Nephron (organoid): ENCODE data around the gene LGALS7.

Experiments used
- H3K27ac Mint-ChIP-seq, 3 experiments: 2 replicates each; pipeline ENCODE4 v1.8.0; 2020; ENCODE audit warnings: mixed read lengths in 3 of 3, mild to moderate bottlenecking in 2 of 3, moderate library complexity in 1 of 3
- H3K27me3 Mint-ChIP-seq: 2 replicates; pipeline ENCODE4 v1.8.0; 2021; ENCODE audit warnings: low read depth, mild to moderate bottlenecking, moderate library complexity, mixed read lengths
- H3K36me3 Mint-ChIP-seq: 2 replicates; pipeline ENCODE4 v1.8.0; 2020; ENCODE audit warnings: low read depth, mixed read lengths
- H3K4me1 Mint-ChIP-seq: 2 replicates; pipeline ENCODE4 v1.8.0; 2020; ENCODE audit warnings: mixed read lengths
- H3K4me3 Mint-ChIP-seq, 3 experiments: 2 replicates each; pipeline ENCODE4 v1.8.0; 2020; ENCODE audit warnings: mild to moderate bottlenecking in 3 of 3, mixed read lengths in 3 of 3, moderate library complexity in 2 of 3
- H3K9me3 Mint-ChIP-seq: 2 replicates; pipeline ENCODE4 v1.8.0; 2020; ENCODE audit warnings: mixed read lengths
- CTCF ChIP-seq, 3 experiments: fragments of 200-600 bp; sonication (generic); IDR thresholded peaks; one replicate each; pipeline ENCODE4 v1.5.0; 2021; ENCODE audit warnings: antibody characterized with exemption in 3 of 3; ENCODE audit not compliant: unreplicated experiment in 3 of 3

Gene LGALS7

DNA sequence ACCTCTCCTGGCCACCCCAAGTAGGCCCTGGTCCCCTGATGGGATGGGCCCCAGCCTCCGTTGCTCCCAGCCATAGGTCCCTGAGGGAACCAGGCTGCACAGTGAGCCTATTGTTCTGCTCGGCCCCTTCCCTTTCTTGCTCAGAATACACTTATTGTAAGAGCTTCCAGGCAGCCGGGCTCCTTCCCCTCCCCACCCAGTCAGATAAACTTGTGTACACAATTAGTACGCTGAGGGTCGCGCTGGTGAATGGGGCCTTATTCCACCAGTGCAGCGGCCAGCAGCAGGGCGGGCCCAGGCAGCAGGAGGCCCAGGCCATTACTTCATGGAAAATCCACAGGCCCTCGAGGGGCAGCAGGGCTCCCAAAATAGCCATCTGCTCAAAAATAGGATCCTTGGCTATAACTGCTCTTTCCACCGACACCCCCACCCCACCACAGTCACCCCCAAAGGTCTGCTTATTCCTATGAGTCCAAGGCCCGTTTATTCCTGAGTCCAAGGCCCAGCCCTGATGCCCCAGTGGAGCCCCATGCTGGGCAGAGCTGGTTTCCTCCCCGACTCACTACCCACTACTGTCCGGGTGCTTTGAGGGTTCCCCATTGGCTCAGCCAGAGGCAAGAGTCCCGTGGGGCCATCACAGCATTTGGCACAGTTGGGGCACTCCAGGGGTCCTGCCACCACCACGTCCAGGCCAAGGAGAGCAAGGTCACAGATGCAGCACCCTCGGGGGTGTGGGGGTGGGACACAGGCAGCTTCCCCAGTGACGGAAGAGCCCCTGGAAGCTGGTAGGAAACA lies 51.1 kb downstream of the LGALS7 start:
- Mint-ChIP-seq H3K4me3 (no peak overlapping the region), H3K36me3 (peaks cover 41% of the 10 kb centered on the region)
- no peak for TF ChIP-seq CTCF (IDR thresholded peaks at IDR 0.05; ENCODE audit: unreplicated experiment in 3 of 3)

DNA sequence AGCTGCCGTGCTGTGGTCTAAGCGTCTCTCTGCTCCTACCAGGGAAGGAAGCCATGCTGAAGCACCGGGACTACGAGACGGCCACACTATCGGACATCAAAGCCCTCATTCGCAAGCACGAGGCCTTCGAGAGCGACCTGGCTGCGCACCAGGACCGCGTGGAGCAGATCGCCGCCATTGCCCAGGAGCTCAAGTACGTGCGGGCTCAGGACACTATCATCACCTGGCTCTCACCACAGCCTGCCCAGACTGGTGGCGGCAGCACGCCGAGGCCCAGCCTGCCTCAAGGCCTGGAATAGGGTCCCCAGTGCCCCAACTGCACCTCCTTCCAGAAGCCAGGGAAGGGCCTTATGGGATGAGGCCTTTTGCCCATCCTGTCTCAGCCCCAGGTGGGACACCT lies 51.8 kb downstream of the LGALS7 start:
- Mint-ChIP-seq H3K36me3 (peaks cover 36% of the 10 kb centered on the region), H3K27ac (no peak overlapping the region), H3K9me3 (no peaks in the 10 kb centered on the region), H3K4me3 (no peak overlapping the region), H3K27me3 (no peaks in the 10 kb centered on the region), H3K4me1 (peaks cover 19% of the 10 kb centered on the region)
- TF ChIP-seq CTCF (IDR thresholded peaks at IDR 0.05; ENCODE audit: unreplicated experiment in 3 of 3) = no peak

More for the DNA sequence above, 51.1 kb downstream of the LGALS7 start:
- H3K27me3 Mint-ChIP-seq = no peaks in the 10 kb centered on the region
- H3K27ac Mint-ChIP-seq = peak overlapping the region in 2 of 3 experiments; percentile 27 to 29
- peaks cover 19% of the 10 kb centered on the region for H3K4me1 Mint-ChIP-seq
- H3K9me3 Mint-ChIP-seq = no peaks in the 10 kb centered on the region
